Esophagus squamous epithelium (tissue), 4 donors: ENCODE results near the gene ATP10A.

Source experiments
- CTCF ChIP-seq, 6 experiments: fragments of 450-650 bp in 4 of 6; fragments of 200-600 bp in 2 of 6; sonication (generic) in 2 of 6; IDR thresholded peaks; one replicate each; pipeline ENCODE4 v1.5.1; 2016 to 2019; ENCODE audit warnings: antibody characterized with exemption in 6 of 6, mild to moderate bottlenecking in 4 of 6, moderate library complexity in 4 of 6
- POLR2A ChIP-seq, 4 donors: fragments of 450-650 bp; IDR thresholded peaks; one replicate each; pipeline ENCODE4 v1.6.1; 2017; ENCODE audit warnings: antibody characterized with exemption in 4 of 4, mild to moderate bottlenecking in 4 of 4, moderate library complexity in 3 of 4

GRCh38 chr15:25717457-25718168 is 145.5 kb downstream of the ATP10A start:
- TF ChIP-seq POLR2A (IDR thresholded peaks at IDR 0.05) = no peak
- TF ChIP-seq CTCF (IDR thresholded peaks at IDR 0.05) = no peak
